Measurements from ENCODE around the gene CFAP53. TPM values are rescaled to one million over a fixed set of nuclear protein-coding genes. Genes with fewer than 3 reads are reported as not detected.
"Not testable (repeated sequence)": the region's sequence is repeated elsewhere in the genome, so short reads cannot be mapped to it uniquely, and the experiment has no call there.

CFAP53 gene
- total RNA-seq, 1 donor from 2014 or later: 0.30 TPM

- DNase-seq: no peak
Measured at GRCh38 chr18:50272568-50272967, 6.3 kb upstream of the CFAP53 start.

- no peak for DNase-seq
Measured at GRCh38 chr18:50268022-50268747, 1.9 kb upstream of the CFAP53 start.

GRCh38 chr18:50262977-50263376 is 3.3 kb downstream of the CFAP53 start:
- no peak for DNase-seq

GRCh38 chr18:50250935-50251334 is 15.4 kb downstream of the CFAP53 start:
- no peak for DNase-seq

GRCh38 chr18:50249576-50249975 is 16.7 kb downstream of the CFAP53 start:
- DNase-seq: no peak

- DNase-seq: no peak
Measured at GRCh38 chr18:50247561-50247960, 18.7 kb downstream of the CFAP53 start.

GRCh38 chr18:50241768-50242167 is 24.5 kb downstream of the CFAP53 start:
- DNase-seq: not testable (repeated sequence)

- no peak for DNase-seq
Measured at GRCh38 chr18:50240080-50240563, 26.2 kb downstream of the CFAP53 start.

- no peak for DNase-seq
Measured at GRCh38 chr18:50232419-50232818, 33.9 kb downstream of the CFAP53 start.

GRCh38 chr18:50231621-50232020 is 34.7 kb downstream of the CFAP53 start:
- DNase-seq: no peak

GRCh38 chr18:50220249-50220648 is 46.0 kb downstream of the CFAP53 start:
- DNase-seq: not testable (repeated sequence)

- DNase-seq: no peak
Measured at GRCh38 chr18:50218432-50219197, 47.7 kb downstream of the CFAP53 start.

- DNase-seq: no peak
Measured at GRCh38 chr18:50209311-50209710, 57.0 kb downstream of the CFAP53 start.

- DNase-seq: no peak
Measured at GRCh38 chr18:50207722-50208121, 58.6 kb downstream of the CFAP53 start.

GRCh38 chr18:50203801-50204604 is 62.3 kb downstream of the CFAP53 start:
- peak; percentile 5 for DNase-seq

GRCh38 chr18:50201476-50202018 is 64.7 kb downstream of the CFAP53 start:
- no peak for DNase-seq

GRCh38 chr18:50199921-50200320 is 66.4 kb downstream of the CFAP53 start:
- no peak for DNase-seq

- DNase-seq: peak; percentile 24
Measured at GRCh38 chr18:50199346-50199855, 66.9 kb downstream of the CFAP53 start.

- no peak for DNase-seq
Measured at GRCh38 chr18:50196261-50196660, 70.0 kb downstream of the CFAP53 start.

- no peak for DNase-seq
Measured at GRCh38 chr18:50195689-50196088, 70.6 kb downstream of the CFAP53 start.

- DNase-seq: no peak
Measured at GRCh38 chr18:50194631-50195532, 71.4 kb downstream of the CFAP53 start, which contains the start of gene MYO5B. Gene MYO5B (minus strand): TSS chr18:50195147. CDS start chr18:50194793, 354 bp downstream.
